ENCODE data around the gene RBP4.

The RBP4 gene

DNA sequence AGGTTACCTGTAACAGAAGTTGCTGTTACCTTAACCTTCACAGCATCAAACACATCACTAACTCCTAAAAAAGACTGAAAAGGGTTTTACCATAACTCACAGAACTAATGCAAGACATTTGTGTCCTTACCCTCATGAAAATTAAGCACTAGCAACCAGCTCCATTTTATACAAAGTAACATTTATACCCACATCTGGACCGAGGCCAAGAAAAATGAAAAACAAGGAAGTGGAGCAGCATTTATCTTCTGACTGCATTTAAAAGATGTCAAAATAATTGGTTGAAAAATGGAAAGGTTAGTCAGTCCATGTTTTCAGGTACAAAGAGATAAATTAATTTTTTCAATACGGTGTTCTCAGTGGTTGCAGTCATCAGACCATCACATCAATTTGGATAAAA is 3.1 kb upstream of the RBP4 start:
- no peak for ATAC-seq

DNA sequence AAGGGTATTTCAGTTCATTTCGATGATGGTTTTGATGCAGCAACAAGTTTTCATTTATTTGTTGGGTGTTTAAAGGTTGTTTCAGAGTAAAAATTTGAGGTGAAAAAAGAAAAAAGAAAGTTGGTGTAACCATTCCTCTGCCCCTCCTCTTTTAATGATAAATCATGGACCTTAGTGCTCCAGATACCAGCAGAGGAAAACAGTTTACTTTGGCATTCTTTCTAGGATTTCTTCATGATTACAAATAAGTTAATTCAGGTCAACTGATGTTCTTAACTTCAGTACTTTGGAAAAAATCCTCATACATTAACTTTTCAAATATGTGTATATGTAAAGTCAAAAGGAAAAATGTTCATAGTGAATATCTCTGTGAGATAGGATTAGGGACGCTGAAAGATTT is 2.0 kb upstream of the RBP4 start:
- TF ChIP-seq ISL1 (CRISPR knock-in tag; IDR thresholded peaks at IDR 0.05) (no peak), ZC3H10 (CRISPR knock-in tag; IDR thresholded peaks at IDR 0.05) (no peak), ARNTL (CRISPR knock-in tag; IDR thresholded peaks at IDR 0.05; ENCODE audit: borderline replicate concordance, low read depth) (no peak), RARB (CRISPR knock-in tag; IDR thresholded peaks at IDR 0.05) (no peak), ZNF8 (CRISPR knock-in tag; IDR thresholded peaks at IDR 0.05) (no peak), ZFP3 (CRISPR knock-in tag; IDR thresholded peaks at IDR 0.05) (no peak), ESRRG (CRISPR knock-in tag; IDR thresholded peaks at IDR 0.05) (no peak), SNAI2 (CRISPR knock-in tag; IDR thresholded peaks at IDR 0.05) (no peak), CSDC2 (CRISPR knock-in tag; IDR thresholded peaks at IDR 0.05) (no peak), ZFP30 (CRISPR knock-in tag; IDR thresholded peaks at IDR 0.05) (no peak), PPARA (CRISPR knock-in tag; IDR thresholded peaks at IDR 0.05; ENCODE audit: borderline replicate concordance) (no peak), BACH2 (CRISPR knock-in tag; IDR thresholded peaks at IDR 0.05; ENCODE audit: borderline replicate concordance) (no peak), OSR1 (CRISPR knock-in tag; IDR thresholded peaks at IDR 0.05) (no peak)
- TF ChIP-seq, protein P1, sequence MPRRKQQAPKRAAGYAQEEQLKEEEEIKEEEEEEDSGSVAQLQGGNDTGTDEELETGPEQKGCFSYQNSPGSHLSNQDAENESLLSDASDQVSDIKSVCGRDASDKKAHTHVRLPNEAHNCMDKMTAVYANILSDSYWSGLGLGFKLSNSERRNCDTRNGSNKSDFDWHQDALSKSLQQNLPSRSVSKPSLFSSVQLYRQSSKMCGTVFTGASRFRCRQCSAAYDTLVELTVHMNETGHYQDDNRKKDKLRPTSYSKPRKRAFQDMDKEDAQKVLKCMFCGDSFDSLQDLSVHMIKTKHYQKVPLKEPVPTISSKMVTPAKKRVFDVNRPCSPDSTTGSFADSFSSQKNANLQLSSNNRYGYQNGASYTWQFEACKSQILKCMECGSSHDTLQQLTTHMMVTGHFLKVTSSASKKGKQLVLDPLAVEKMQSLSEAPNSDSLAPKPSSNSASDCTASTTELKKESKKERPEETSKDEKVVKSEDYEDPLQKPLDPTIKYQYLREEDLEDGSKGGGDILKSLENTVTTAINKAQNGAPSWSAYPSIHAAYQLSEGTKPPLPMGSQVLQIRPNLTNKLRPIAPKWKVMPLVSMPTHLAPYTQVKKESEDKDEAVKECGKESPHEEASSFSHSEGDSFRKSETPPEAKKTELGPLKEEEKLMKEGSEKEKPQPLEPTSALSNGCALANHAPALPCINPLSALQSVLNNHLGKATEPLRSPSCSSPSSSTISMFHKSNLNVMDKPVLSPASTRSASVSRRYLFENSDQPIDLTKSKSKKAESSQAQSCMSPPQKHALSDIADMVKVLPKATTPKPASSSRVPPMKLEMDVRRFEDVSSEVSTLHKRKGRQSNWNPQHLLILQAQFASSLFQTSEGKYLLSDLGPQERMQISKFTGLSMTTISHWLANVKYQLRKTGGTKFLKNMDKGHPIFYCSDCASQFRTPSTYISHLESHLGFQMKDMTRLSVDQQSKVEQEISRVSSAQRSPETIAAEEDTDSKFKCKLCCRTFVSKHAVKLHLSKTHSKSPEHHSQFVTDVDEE (CRISPR knock-in tag; IDR thresholded peaks at IDR 0.05): no peak
- TF ChIP-seq, protein P2, sequence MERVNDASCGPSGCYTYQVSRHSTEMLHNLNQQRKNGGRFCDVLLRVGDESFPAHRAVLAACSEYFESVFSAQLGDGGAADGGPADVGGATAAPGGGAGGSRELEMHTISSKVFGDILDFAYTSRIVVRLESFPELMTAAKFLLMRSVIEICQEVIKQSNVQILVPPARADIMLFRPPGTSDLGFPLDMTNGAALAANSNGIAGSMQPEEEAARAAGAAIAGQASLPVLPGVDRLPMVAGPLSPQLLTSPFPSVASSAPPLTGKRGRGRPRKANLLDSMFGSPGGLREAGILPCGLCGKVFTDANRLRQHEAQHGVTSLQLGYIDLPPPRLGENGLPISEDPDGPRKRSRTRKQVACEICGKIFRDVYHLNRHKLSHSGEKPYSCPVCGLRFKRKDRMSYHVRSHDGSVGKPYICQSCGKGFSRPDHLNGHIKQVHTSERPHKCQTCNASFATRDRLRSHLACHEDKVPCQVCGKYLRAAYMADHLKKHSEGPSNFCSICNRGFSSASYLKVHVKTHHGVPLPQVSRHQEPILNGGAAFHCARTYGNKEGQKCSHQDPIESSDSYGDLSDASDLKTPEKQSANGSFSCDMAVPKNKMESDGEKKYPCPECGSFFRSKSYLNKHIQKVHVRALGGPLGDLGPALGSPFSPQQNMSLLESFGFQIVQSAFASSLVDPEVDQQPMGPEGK (CRISPR knock-in tag; IDR thresholded peaks at IDR 0.05; ENCODE audit: borderline replicate concordance): no peak
- TF ChIP-seq, protein P3, sequence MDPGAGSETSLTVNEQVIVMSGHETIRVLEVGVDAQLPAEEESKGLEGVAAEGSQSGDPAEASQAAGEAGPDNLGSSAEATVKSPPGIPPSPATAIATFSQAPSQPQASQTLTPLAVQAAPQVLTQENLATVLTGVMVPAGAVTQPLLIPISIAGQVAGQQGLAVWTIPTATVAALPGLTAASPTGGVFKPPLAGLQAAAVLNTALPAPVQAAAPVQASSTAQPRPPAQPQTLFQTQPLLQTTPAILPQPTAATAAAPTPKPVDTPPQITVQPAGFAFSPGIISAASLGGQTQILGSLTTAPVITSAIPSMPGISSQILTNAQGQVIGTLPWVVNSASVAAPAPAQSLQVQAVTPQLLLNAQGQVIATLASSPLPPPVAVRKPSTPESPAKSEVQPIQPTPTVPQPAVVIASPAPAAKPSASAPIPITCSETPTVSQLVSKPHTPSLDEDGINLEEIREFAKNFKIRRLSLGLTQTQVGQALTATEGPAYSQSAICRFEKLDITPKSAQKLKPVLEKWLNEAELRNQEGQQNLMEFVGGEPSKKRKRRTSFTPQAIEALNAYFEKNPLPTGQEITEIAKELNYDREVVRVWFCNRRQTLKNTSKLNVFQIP (CRISPR knock-in tag; IDR thresholded peaks at IDR 0.05; ENCODE audit: borderline replicate concordance, low read depth): no peak
- no peak for ATAC-seq

More for the DNA sequence above, 3.1 kb upstream of the RBP4 start:
- TF ChIP-seq, protein P2 (CRISPR knock-in tag; IDR thresholded peaks at IDR 0.05; ENCODE audit: borderline replicate concordance): no peak
- TF ChIP-seq PPARA (CRISPR knock-in tag; IDR thresholded peaks at IDR 0.05; ENCODE audit: borderline replicate concordance) (no peak), SNAI2 (CRISPR knock-in tag; IDR thresholded peaks at IDR 0.05) (no peak), TCF4 (CRISPR knock-in tag; IDR thresholded peaks at IDR 0.05; ENCODE audit: borderline replicate concordance) (no peak), ISL1 (CRISPR knock-in tag; IDR thresholded peaks at IDR 0.05) (no peak), ESRRG (CRISPR knock-in tag; IDR thresholded peaks at IDR 0.05) (no peak), ZNF70 (CRISPR knock-in tag; IDR thresholded peaks at IDR 0.05) (no peak), ZC3H10 (CRISPR knock-in tag; IDR thresholded peaks at IDR 0.05) (no peak), ZFP30 (CRISPR knock-in tag; IDR thresholded peaks at IDR 0.05) (no peak), ZNF8 (CRISPR knock-in tag; IDR thresholded peaks at IDR 0.05) (no peak), CSDC2 (CRISPR knock-in tag; IDR thresholded peaks at IDR 0.05) (no peak), OSR1 (CRISPR knock-in tag; IDR thresholded peaks at IDR 0.05) (no peak)
- TF ChIP-seq, protein P4, sequence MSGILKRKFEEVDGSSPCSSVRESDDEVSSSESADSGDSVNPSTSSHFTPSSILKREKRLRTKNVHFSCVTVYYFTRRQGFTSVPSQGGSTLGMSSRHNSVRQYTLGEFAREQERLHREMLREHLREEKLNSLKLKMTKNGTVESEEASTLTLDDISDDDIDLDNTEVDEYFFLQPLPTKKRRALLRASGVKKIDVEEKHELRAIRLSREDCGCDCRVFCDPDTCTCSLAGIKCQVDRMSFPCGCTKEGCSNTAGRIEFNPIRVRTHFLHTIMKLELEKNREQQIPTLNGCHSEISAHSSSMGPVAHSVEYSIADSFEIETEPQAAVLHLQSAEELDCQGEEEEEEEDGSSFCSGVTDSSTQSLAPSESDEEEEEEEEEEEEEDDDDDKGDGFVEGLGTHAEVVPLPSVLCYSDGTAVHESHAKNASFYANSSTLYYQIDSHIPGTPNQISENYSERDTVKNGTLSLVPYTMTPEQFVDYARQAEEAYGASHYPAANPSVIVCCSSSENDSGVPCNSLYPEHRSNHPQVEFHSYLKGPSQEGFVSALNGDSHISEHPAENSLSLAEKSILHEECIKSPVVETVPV (CRISPR knock-in tag; IDR thresholded peaks at IDR 0.05): no peak
- TF ChIP-seq, protein P1 (CRISPR knock-in tag; IDR thresholded peaks at IDR 0.05): no peak
- TF ChIP-seq, protein P5, sequence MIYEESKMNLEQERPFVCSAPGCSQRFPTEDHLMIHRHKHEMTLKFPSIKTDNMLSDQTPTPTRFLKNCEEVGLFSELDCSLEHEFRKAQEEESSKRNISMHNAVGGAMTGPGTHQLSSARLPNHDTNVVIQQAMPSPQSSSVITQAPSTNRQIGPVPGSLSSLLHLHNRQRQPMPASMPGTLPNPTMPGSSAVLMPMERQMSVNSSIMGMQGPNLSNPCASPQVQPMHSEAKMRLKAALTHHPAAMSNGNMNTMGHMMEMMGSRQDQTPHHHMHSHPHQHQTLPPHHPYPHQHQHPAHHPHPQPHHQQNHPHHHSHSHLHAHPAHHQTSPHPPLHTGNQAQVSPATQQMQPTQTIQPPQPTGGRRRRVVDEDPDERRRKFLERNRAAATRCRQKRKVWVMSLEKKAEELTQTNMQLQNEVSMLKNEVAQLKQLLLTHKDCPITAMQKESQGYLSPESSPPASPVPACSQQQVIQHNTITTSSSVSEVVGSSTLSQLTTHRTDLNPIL (CRISPR knock-in tag; IDR thresholded peaks at IDR 0.05; ENCODE audit: low read depth): no peak

All from SK-N-SH treated with all-trans-retinoic acid at 6 μM for 48 hours (cell line).